Panc1 (cell line): ENCODE results near the gene LARP1. TPM values are rescaled to one million over a fixed set of nuclear protein-coding genes. Genes with fewer than 3 reads are reported as not detected.

ENCODE experiments used
- ATAC-seq: fragments of 200-7000 bp; cut with Tn5 transposase; 2 replicates; pipeline ENCODE4 v1.9.1; 2020; ENCODE audit warnings: mild to moderate bottlenecking, moderate library complexity
- BruUV-seq: library from RNA; stranded (reverse); fragments of 400-500 nt; replicated peaks from 2 replicates; lab custom pipeline; 2021; lab: Mats Ljungman, UMichigan
- CTCF ChIA-PET: fragments of 300-600 bp; sonication (Branson Sonifier 250); formaldehyde crosslinking; loops from one replicate; lab custom pipeline; 2022; ENCODE audit warnings: antibody characterized with exemption; lab: Charles Lee
- POLR2A ChIA-PET: fragments of 300-600 bp; sonication (Branson Sonifier 250); formaldehyde crosslinking; loops from one replicate; lab custom pipeline; 2022; ENCODE audit warnings: antibody characterized with exemption; lab: Charles Lee
- DNase-seq: peaks from one replicate; pipeline ENCODE4 v3.0.0-alpha.2; 2010; ENCODE audit warnings: low read depth, low spot score
- H3K27ac ChIP-seq: 2 replicates; pipeline ENCODE4 v1.5.1; 2011; ENCODE audit warnings: mild to moderate bottlenecking, low read length, inconsistent platforms
- H3K27me3 ChIP-seq: fragments of 200-500 bp; sonication (Bioruptor generic); 2 replicates; pipeline ENCODE4 v1.6.0; 2014; ENCODE audit warnings: low read length, inconsistent platforms; ENCODE audit not compliant: control insufficient read depth, insufficient read depth
- H3K36me3 ChIP-seq: fragments of 200-500 bp; sonication (Bioruptor generic); 2 replicates; pipeline ENCODE4 v1.5.1; 2014; ENCODE audit warnings: inconsistent platforms, mild to moderate bottlenecking, low read length, moderate library complexity; ENCODE audit not compliant: control insufficient read depth, insufficient read depth
- H3K4me1 ChIP-seq: 2 replicates; pipeline ENCODE4 v1.5.1; 2011; ENCODE audit warnings: inconsistent platforms, mild to moderate bottlenecking, low read length, moderate library complexity; ENCODE audit not compliant: control insufficient read depth, insufficient read depth
- H3K4me3 ChIP-seq, 2 experiments: 2 replicates each; pipeline ENCODE4 v1.5.1; 2011 to 2012; ENCODE audit warnings: low read depth in 2 of 2, low read length in 2 of 2, mild to moderate bottlenecking in 2 of 2, inconsistent platforms in 1 of 2, moderate library complexity in 1 of 2
- H3K9me3 ChIP-seq: fragments of 200-500 bp; sonication (Bioruptor generic); 2 replicates; pipeline ENCODE4 v1.5.1; 2014; ENCODE audit warnings: low read depth, mild to moderate bottlenecking, inconsistent platforms, low read length, moderate library complexity; ENCODE audit not compliant: control insufficient read depth, insufficient read depth
- POLR2AphosphoS5 ChIP-seq: IDR thresholded peaks from 2 replicates; pipeline ENCODE4 v1.6.1; 2012; ENCODE audit warnings: mild to moderate bottlenecking, low read depth, low read length, moderate library complexity
- SIN3A ChIP-seq: IDR thresholded peaks from 2 replicates; pipeline ENCODE4 v1.6.1; 2012; ENCODE audit warnings: low read depth, mild to moderate bottlenecking, low read length, moderate library complexity, borderline replicate concordance; ENCODE audit not compliant: insufficient read depth
- TCF7L2 ChIP-seq: IDR thresholded peaks from 2 replicates; pipeline ENCODE4 v1.6.1; 2011; ENCODE audit warnings: mild to moderate bottlenecking, low read depth, low read length, inconsistent platforms
- in situ Hi-C: cut with HindIII; loops from 2 replicates; pipeline ENCODE4 v1.10.0; 2016; ENCODE audit warnings: low sequenced_read_pairs, low pct_unique_long_range_greater_than_20kb
- intact Hi-C: fragments of 100-400 bp; cut with micrococcal nuclease; formaldehyde crosslinking; loops from one replicate; pipeline ENCODE4 v1.10.0; 2022; ENCODE audit not compliant: unreplicated experiment
- total RNA-seq: library from RNA; stranded (reverse); gene quantifications from one replicate; pipeline ENCODE4 v1.2.1, GENCODE V29; 2021; ENCODE audit not compliant: unreplicated experiment
- TF ChIP-seq, protein P1 (sequence below), 2 experiments: IDR thresholded peaks; 2 replicates each; pipeline ENCODE4 v1.6.1; 2011 to 2012; ENCODE audit warnings: low read depth in 2 of 2, control low read depth in 1 of 2, low read length in 1 of 2, mild to moderate bottlenecking in 1 of 2, moderate library complexity in 1 of 2; ENCODE audit not compliant: insufficient read depth in 1 of 2
- TF ChIP-seq, protein P2 (sequence below): fragments of 450-650 bp; IDR thresholded peaks from 2 replicates; pipeline ENCODE4 v1.5.1; 2017; ENCODE audit warnings: mild to moderate bottlenecking

Gene LARP1
- total RNA-seq, 1 experiment from 2014 or later = 325 TPM

- no peak for DNase-seq
- no peak overlapping the region for H3K4me3 ChIP-seq
- intact Hi-C loops = no loop called here
- H3K27ac ChIP-seq = no peak overlapping the region
- H3K36me3 ChIP-seq = peaks cover 4% of the 10 kb centered on the region; the same call in 1 of the 2 replicates
- H3K4me1 ChIP-seq = no peaks in the 10 kb centered on the region
- in situ Hi-C loops = no loop called here
- no peaks in the 10 kb centered on the region for H3K27me3 ChIP-seq
- H3K9me3 ChIP-seq = no peaks in the 10 kb centered on the region
- no peak for TF ChIP-seq TCF7L2
- TF ChIP-seq, protein P1, sequence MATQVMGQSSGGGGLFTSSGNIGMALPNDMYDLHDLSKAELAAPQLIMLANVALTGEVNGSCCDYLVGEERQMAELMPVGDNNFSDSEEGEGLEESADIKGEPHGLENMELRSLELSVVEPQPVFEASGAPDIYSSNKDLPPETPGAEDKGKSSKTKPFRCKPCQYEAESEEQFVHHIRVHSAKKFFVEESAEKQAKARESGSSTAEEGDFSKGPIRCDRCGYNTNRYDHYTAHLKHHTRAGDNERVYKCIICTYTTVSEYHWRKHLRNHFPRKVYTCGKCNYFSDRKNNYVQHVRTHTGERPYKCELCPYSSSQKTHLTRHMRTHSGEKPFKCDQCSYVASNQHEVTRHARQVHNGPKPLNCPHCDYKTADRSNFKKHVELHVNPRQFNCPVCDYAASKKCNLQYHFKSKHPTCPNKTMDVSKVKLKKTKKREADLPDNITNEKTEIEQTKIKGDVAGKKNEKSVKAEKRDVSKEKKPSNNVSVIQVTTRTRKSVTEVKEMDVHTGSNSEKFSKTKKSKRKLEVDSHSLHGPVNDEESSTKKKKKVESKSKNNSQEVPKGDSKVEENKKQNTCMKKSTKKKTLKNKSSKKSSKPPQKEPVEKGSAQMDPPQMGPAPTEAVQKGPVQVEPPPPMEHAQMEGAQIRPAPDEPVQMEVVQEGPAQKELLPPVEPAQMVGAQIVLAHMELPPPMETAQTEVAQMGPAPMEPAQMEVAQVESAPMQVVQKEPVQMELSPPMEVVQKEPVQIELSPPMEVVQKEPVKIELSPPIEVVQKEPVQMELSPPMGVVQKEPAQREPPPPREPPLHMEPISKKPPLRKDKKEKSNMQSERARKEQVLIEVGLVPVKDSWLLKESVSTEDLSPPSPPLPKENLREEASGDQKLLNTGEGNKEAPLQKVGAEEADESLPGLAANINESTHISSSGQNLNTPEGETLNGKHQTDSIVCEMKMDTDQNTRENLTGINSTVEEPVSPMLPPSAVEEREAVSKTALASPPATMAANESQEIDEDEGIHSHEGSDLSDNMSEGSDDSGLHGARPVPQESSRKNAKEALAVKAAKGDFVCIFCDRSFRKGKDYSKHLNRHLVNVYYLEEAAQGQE (IDR thresholded peaks at IDR 0.05; ENCODE audit: insufficient read depth in 1 of 2, low read depth in 2 of 2, low read length in 1 of 2) = no peak
- TF ChIP-seq, protein P2, sequence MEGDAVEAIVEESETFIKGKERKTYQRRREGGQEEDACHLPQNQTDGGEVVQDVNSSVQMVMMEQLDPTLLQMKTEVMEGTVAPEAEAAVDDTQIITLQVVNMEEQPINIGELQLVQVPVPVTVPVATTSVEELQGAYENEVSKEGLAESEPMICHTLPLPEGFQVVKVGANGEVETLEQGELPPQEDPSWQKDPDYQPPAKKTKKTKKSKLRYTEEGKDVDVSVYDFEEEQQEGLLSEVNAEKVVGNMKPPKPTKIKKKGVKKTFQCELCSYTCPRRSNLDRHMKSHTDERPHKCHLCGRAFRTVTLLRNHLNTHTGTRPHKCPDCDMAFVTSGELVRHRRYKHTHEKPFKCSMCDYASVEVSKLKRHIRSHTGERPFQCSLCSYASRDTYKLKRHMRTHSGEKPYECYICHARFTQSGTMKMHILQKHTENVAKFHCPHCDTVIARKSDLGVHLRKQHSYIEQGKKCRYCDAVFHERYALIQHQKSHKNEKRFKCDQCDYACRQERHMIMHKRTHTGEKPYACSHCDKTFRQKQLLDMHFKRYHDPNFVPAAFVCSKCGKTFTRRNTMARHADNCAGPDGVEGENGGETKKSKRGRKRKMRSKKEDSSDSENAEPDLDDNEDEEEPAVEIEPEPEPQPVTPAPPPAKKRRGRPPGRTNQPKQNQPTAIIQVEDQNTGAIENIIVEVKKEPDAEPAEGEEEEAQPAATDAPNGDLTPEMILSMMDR = no peak
- no peak for TF ChIP-seq SIN3A
- no peak for TF ChIP-seq POLR2AphosphoS5
- BruUV-seq = no TSS peak
- POLR2A ChIA-PET = interaction anchor here (0.5 kb wide), 1 partner anchor 173 kb away, joined by 8 read pairs; no protein-coding TSS in a partner anchor
- CTCF ChIA-PET = no interaction called here
- no peak; the same call in 1 of the 2 replicates for ATAC-seq
Observed at GRCh38 chr5:154823605-154824004, 68.4 kb downstream of the LARP1 start.

DNA sequence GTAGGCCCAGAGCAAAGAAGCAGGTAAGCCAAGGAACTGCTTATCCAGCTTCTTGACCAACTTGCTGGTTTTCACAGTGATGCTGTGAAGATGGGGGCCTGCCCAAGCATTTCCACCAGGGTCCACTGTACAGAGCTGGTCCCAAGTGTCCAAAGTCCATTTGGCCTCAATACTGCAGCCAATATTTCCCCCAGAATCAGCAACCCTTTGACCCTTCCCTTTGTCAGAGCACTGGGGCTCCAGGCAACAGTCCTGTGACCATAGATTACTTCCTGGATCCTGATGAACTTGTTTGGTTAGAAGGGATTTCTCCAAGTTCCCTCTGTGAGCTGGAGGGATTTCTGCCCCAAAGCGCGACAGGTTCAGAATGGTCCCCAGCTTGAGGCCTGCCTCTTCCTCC, 68.9 kb downstream of the LARP1 start:
- ATAC-seq (no peak), DNase-seq (no peak)
- BruUV-seq = no TSS peak
- Histone ChIP-seq H3K27me3 (no peaks in the 10 kb centered on the region), H3K4me3 (no peak overlapping the region), H3K27ac (no peak overlapping the region), H3K4me1 (no peaks in the 10 kb centered on the region), H3K36me3 (peaks cover 4% of the 10 kb centered on the region; the same call in 1 of the 2 replicates), H3K9me3 (no peaks in the 10 kb centered on the region)
- TF ChIP-seq SIN3A = no peak
- TF ChIP-seq, protein P1 (IDR thresholded peaks at IDR 0.05; ENCODE audit: insufficient read depth in 1 of 2, low read depth in 2 of 2, low read length in 1 of 2) = no peak
- no peak for TF ChIP-seq POLR2AphosphoS5
- TF ChIP-seq, protein P2 = no peak
- TF ChIP-seq TCF7L2 = no peak
- ChIA-PET CTCF (no interaction called here), POLR2A (interaction anchor here (0.5 kb wide), 1 partner anchor 174 kb away, joined by 8 read pairs; no protein-coding TSS in a partner anchor)
- intact Hi-C loops (no loop called here), in situ Hi-C loops (no loop called here)
